ENCODE results near the gene MMP2. TPM values are rescaled to one million over a fixed set of nuclear protein-coding genes. Genes with fewer than 3 reads are reported as not detected.

The MMP2 gene
- total RNA-seq, 1 donor from 2014 or later = 87.4 TPM

- TF ChIP-seq CTCF (IDR thresholded peaks at IDR 0.05; ENCODE audit: borderline replicate concordance) = no peak
- Histone ChIP-seq H3K4me3 (no peak overlapping the region), H3K27ac (replicated peaks) (peak overlapping the region; percentile 70), H3K9me3 (replicated peaks) (no peaks in the 10 kb centered on the region), H3K36me3 (peaks cover 9% of the 10 kb centered on the region), H3K27me3 (ENCODE audit: low read depth) (no peaks in the 10 kb centered on the region), H3K4me1 (peaks cover 59% of the 10 kb centered on the region)
- no peak for DNase-seq
- intact Hi-C loops (cut with micrococcal nuclease) = no loop called here
Observed at GRCh38 chr16:55503726-55504550, 24.9 kb downstream of the MMP2 start.

- no peak overlapping the region for H3K4me3 ChIP-seq
- intact Hi-C loops (cut with micrococcal nuclease) = no loop called here
- H3K36me3 ChIP-seq = peaks cover 9% of the 10 kb centered on the region
- H3K27ac ChIP-seq (replicated peaks) = no peak overlapping the region
- no peaks in the 10 kb centered on the region for H3K9me3 ChIP-seq (replicated peaks)
- H3K27me3 ChIP-seq (ENCODE audit: low read depth) = no peaks in the 10 kb centered on the region
- DNase-seq = no peak
- H3K4me1 ChIP-seq = peaks cover 52% of the 10 kb centered on the region
- TF ChIP-seq CTCF (IDR thresholded peaks at IDR 0.05; ENCODE audit: borderline replicate concordance) = no peak
Observed at GRCh38 chr16:55505333-55506015, 26.5 kb downstream of the MMP2 start.

- TF ChIP-seq CTCF (IDR thresholded peaks at IDR 0.05; ENCODE audit: borderline replicate concordance) = no peak
- no peak for DNase-seq
- H3K4me3 ChIP-seq = no peak overlapping the region
- no peaks in the 10 kb centered on the region for H3K9me3 ChIP-seq (replicated peaks)
- intact Hi-C loops (cut with micrococcal nuclease) = no loop called here
- H3K27ac ChIP-seq (replicated peaks) = no peak overlapping the region
- H3K36me3 ChIP-seq = peaks cover 9% of the 10 kb centered on the region
- H3K4me1 ChIP-seq = peaks cover 46% of the 10 kb centered on the region
- H3K27me3 ChIP-seq (ENCODE audit: low read depth) = no peaks in the 10 kb centered on the region
Observed at GRCh38 chr16:55506083-55506482, 27.1 kb downstream of the MMP2 start.

- peaks cover 9% of the 10 kb centered on the region for H3K36me3 ChIP-seq
- intact Hi-C loops (cut with micrococcal nuclease) = no loop called here
- H3K9me3 ChIP-seq (replicated peaks) = no peaks in the 10 kb centered on the region
- no peak overlapping the region for H3K4me3 ChIP-seq
- peaks cover 39% of the 10 kb centered on the region for H3K4me1 ChIP-seq
- TF ChIP-seq CTCF (IDR thresholded peaks at IDR 0.05; ENCODE audit: borderline replicate concordance) = no peak
- H3K27ac ChIP-seq (replicated peaks) = no peak overlapping the region
- no peak for DNase-seq
- no peaks in the 10 kb centered on the region for H3K27me3 ChIP-seq (ENCODE audit: low read depth)
Observed at GRCh38 chr16:55506708-55507107, 27.7 kb downstream of the MMP2 start.

GRCh38 chr16:55508271-55508921, 29.4 kb downstream of the MMP2 start:
- Histone ChIP-seq H3K4me3 (peak overlapping the region; percentile 76), H3K4me1 (peaks cover 22% of the 10 kb centered on the region), H3K27ac (replicated peaks) (peak overlapping the region; percentile 79), H3K27me3 (ENCODE audit: low read depth) (no peaks in the 10 kb centered on the region), H3K9me3 (replicated peaks) (peaks cover 13% of the 10 kb centered on the region), H3K36me3 (peaks cover 14% of the 10 kb centered on the region)
- TF ChIP-seq CTCF (IDR thresholded peaks at IDR 0.05; ENCODE audit: borderline replicate concordance) = no peak
- no peak for DNase-seq
- intact Hi-C loops (cut with micrococcal nuclease) = no loop called here
